ENCODE measurements around the gene MOB1B.

- TF ChIP-seq CTCF (IDR thresholded peaks at IDR 0.05) (no peak), POLR2AphosphoS5 (IDR thresholded peaks at IDR 0.05) (no peak), POLR2A (IDR thresholded peaks at IDR 0.05) (no peak)
These were observed 30.8 kb downstream of the MOB1B start for GRCh38 chr4:70932984-70933383.

Data from breast epithelium (tissue), 3 donors.